ENCODE results near the gene GABRB3. TPM values are rescaled to one million over a fixed set of nuclear protein-coding genes. Genes with fewer than 3 reads are reported as not detected.
"Not testable (repeated sequence)": the region's sequence is repeated elsewhere in the genome, so short reads cannot be mapped to it uniquely, and the experiment has no call there.

The GABRB3 gene
- total RNA-seq, 1 donor from 2014 or later, result not detected

- intact Hi-C loops (cut with micrococcal nuclease), result no loop called here
- no peaks in the 10 kb centered on the region for H3K36me3 Mint-ChIP-seq (ENCODE audit: low read depth)
- H3K9me3 Mint-ChIP-seq, result peaks cover 26% of the 10 kb centered on the region
- no peak for DNase-seq (ENCODE audit: low spot score)
- H3K4me3 Mint-ChIP-seq, result no peak overlapping the region
- H3K27ac Mint-ChIP-seq, result no peak overlapping the region
- H3K4me1 Mint-ChIP-seq (ENCODE audit: low read depth), result no peaks in the 10 kb centered on the region
- H3K27me3 Mint-ChIP-seq (ENCODE audit: insufficient read depth), result no peaks in the 10 kb centered on the region
Measured at GRCh38 chr15:26722621-26723160, 50.2 kb downstream of the GABRB3 start.

GRCh38 chr15:26721232-26721967, 51.5 kb downstream of the GABRB3 start:
- H3K27ac Mint-ChIP-seq, result no peak overlapping the region
- H3K4me1 Mint-ChIP-seq (ENCODE audit: low read depth), result no peaks in the 10 kb centered on the region
- H3K27me3 Mint-ChIP-seq (ENCODE audit: insufficient read depth), result no peaks in the 10 kb centered on the region
- H3K36me3 Mint-ChIP-seq (ENCODE audit: low read depth), result no peaks in the 10 kb centered on the region
- no peak overlapping the region for H3K4me3 Mint-ChIP-seq
- intact Hi-C loops (cut with micrococcal nuclease), result no loop called here
- peaks cover 33% of the 10 kb centered on the region for H3K9me3 Mint-ChIP-seq
- no peak for DNase-seq (ENCODE audit: low spot score)

GRCh38 chr15:26720546-26720945, 52.3 kb downstream of the GABRB3 start:
- intact Hi-C loops (cut with micrococcal nuclease), result no loop called here
- no peak for DNase-seq (ENCODE audit: low spot score)
- H3K36me3 Mint-ChIP-seq (ENCODE audit: low read depth), result no peaks in the 10 kb centered on the region
- no peaks in the 10 kb centered on the region for H3K27me3 Mint-ChIP-seq (ENCODE audit: insufficient read depth)
- H3K27ac Mint-ChIP-seq, result no peak overlapping the region
- no peak overlapping the region for H3K4me3 Mint-ChIP-seq
- no peaks in the 10 kb centered on the region for H3K4me1 Mint-ChIP-seq (ENCODE audit: low read depth)
- H3K9me3 Mint-ChIP-seq, result peaks cover 35% of the 10 kb centered on the region

GRCh38 chr15:26719866-26720265, 53.0 kb downstream of the GABRB3 start:
- H3K36me3 Mint-ChIP-seq (ENCODE audit: low read depth); intact Hi-C loops (cut with micrococcal nuclease); H3K4me1 Mint-ChIP-seq (ENCODE audit: low read depth); DNase-seq (ENCODE audit: low spot score); H3K27me3 Mint-ChIP-seq (ENCODE audit: insufficient read depth); H3K4me3 Mint-ChIP-seq; H3K27ac Mint-ChIP-seq: not testable (repeated sequence)
- peaks cover 37% of the 10 kb centered on the region for H3K9me3 Mint-ChIP-seq

- Mint-ChIP-seq H3K27me3 (ENCODE audit: insufficient read depth) (no peaks in the 10 kb centered on the region), H3K4me1 (ENCODE audit: low read depth) (no peaks in the 10 kb centered on the region), H3K27ac (no peak overlapping the region), H3K9me3 (peaks cover 58% of the 10 kb centered on the region), H3K4me3 (no peak overlapping the region), H3K36me3 (ENCODE audit: low read depth) (no peaks in the 10 kb centered on the region)
- no peak for DNase-seq (ENCODE audit: low spot score)
- intact Hi-C loops (cut with micrococcal nuclease), result no loop called here
Measured at GRCh38 chr15:26716069-26716468, 56.8 kb downstream of the GABRB3 start.

GRCh38 chr15:26713498-26713897, 59.4 kb downstream of the GABRB3 start:
- Mint-ChIP-seq H3K9me3 (peaks cover 57% of the 10 kb centered on the region), H3K27ac (no peak overlapping the region), H3K4me1 (ENCODE audit: low read depth) (no peaks in the 10 kb centered on the region), H3K36me3 (ENCODE audit: low read depth) (no peaks in the 10 kb centered on the region), H3K4me3 (no peak overlapping the region), H3K27me3 (ENCODE audit: insufficient read depth) (no peaks in the 10 kb centered on the region)
- intact Hi-C loops (cut with micrococcal nuclease), result no loop called here
- no peak for DNase-seq (ENCODE audit: low spot score)

- Mint-ChIP-seq H3K27ac (no peak overlapping the region), H3K4me3 (no peak overlapping the region), H3K36me3 (ENCODE audit: low read depth) (no peaks in the 10 kb centered on the region), H3K9me3 (peaks cover 56% of the 10 kb centered on the region), H3K4me1 (ENCODE audit: low read depth) (no peaks in the 10 kb centered on the region), H3K27me3 (ENCODE audit: insufficient read depth) (no peaks in the 10 kb centered on the region)
- no peak for DNase-seq (ENCODE audit: low spot score)
- intact Hi-C loops (cut with micrococcal nuclease), result no loop called here
Measured at GRCh38 chr15:26712335-26712734, 60.5 kb downstream of the GABRB3 start.

- DNase-seq (ENCODE audit: low spot score), result no peak
- H3K4me1 Mint-ChIP-seq (ENCODE audit: low read depth), result no peaks in the 10 kb centered on the region
- intact Hi-C loops (cut with micrococcal nuclease), result no loop called here
- H3K27ac Mint-ChIP-seq, result no peak overlapping the region
- H3K36me3 Mint-ChIP-seq (ENCODE audit: low read depth), result no peaks in the 10 kb centered on the region
- H3K4me3 Mint-ChIP-seq, result no peak overlapping the region
- peaks cover 55% of the 10 kb centered on the region for H3K9me3 Mint-ChIP-seq
- H3K27me3 Mint-ChIP-seq (ENCODE audit: insufficient read depth), result no peaks in the 10 kb centered on the region
Measured at GRCh38 chr15:26711445-26711844, 61.4 kb downstream of the GABRB3 start.

- no peaks in the 10 kb centered on the region for H3K4me1 Mint-ChIP-seq (ENCODE audit: low read depth)
- no peak for DNase-seq (ENCODE audit: low spot score)
- no peak overlapping the region for H3K27ac Mint-ChIP-seq
- peaks cover 42% of the 10 kb centered on the region for H3K9me3 Mint-ChIP-seq
- no peaks in the 10 kb centered on the region for H3K36me3 Mint-ChIP-seq (ENCODE audit: low read depth)
- H3K4me3 Mint-ChIP-seq, result no peak overlapping the region
- H3K27me3 Mint-ChIP-seq (ENCODE audit: insufficient read depth), result no peaks in the 10 kb centered on the region
- intact Hi-C loops (cut with micrococcal nuclease), result no loop called here
Measured at GRCh38 chr15:26702381-26702780, 70.5 kb downstream of the GABRB3 start.

- peaks cover 41% of the 10 kb centered on the region for H3K9me3 Mint-ChIP-seq
- intact Hi-C loops (cut with micrococcal nuclease), result no loop called here
- H3K27ac Mint-ChIP-seq, result no peak overlapping the region
- no peak overlapping the region for H3K4me3 Mint-ChIP-seq
- H3K27me3 Mint-ChIP-seq (ENCODE audit: insufficient read depth), result no peaks in the 10 kb centered on the region
- DNase-seq (ENCODE audit: low spot score), result no peak
- H3K4me1 Mint-ChIP-seq (ENCODE audit: low read depth), result no peaks in the 10 kb centered on the region
- no peaks in the 10 kb centered on the region for H3K36me3 Mint-ChIP-seq (ENCODE audit: low read depth)
Measured at GRCh38 chr15:26698555-26698954, 74.3 kb downstream of the GABRB3 start.

- H3K9me3 Mint-ChIP-seq, result peaks cover 47% of the 10 kb centered on the region
- no peak for DNase-seq (ENCODE audit: low spot score)
- no peaks in the 10 kb centered on the region for H3K27me3 Mint-ChIP-seq (ENCODE audit: insufficient read depth)
- no peaks in the 10 kb centered on the region for H3K36me3 Mint-ChIP-seq (ENCODE audit: low read depth)
- no peaks in the 10 kb centered on the region for H3K4me1 Mint-ChIP-seq (ENCODE audit: low read depth)
- H3K27ac Mint-ChIP-seq, result no peak overlapping the region
- no peak overlapping the region for H3K4me3 Mint-ChIP-seq
- intact Hi-C loops (cut with micrococcal nuclease), result no loop called here
Measured at GRCh38 chr15:26697913-26698312, 75.0 kb downstream of the GABRB3 start.

GRCh38 chr15:26691249-26691648, 81.6 kb downstream of the GABRB3 start:
- H3K9me3 Mint-ChIP-seq, result peaks cover 29% of the 10 kb centered on the region
- DNase-seq (ENCODE audit: low spot score), result no peak
- no peaks in the 10 kb centered on the region for H3K4me1 Mint-ChIP-seq (ENCODE audit: low read depth)
- no peaks in the 10 kb centered on the region for H3K36me3 Mint-ChIP-seq (ENCODE audit: low read depth)
- H3K4me3 Mint-ChIP-seq, result no peak overlapping the region
- intact Hi-C loops (cut with micrococcal nuclease), result no loop called here
- H3K27ac Mint-ChIP-seq, result no peak overlapping the region
- no peaks in the 10 kb centered on the region for H3K27me3 Mint-ChIP-seq (ENCODE audit: insufficient read depth)

GRCh38 chr15:26690778-26691177, 82.1 kb downstream of the GABRB3 start:
- no peaks in the 10 kb centered on the region for H3K4me1 Mint-ChIP-seq (ENCODE audit: low read depth)
- H3K27me3 Mint-ChIP-seq (ENCODE audit: insufficient read depth), result no peaks in the 10 kb centered on the region
- intact Hi-C loops (cut with micrococcal nuclease), result no loop called here
- peaks cover 29% of the 10 kb centered on the region for H3K9me3 Mint-ChIP-seq
- H3K36me3 Mint-ChIP-seq (ENCODE audit: low read depth), result no peaks in the 10 kb centered on the region
- H3K4me3 Mint-ChIP-seq, result no peak overlapping the region
- H3K27ac Mint-ChIP-seq, result no peak overlapping the region
- DNase-seq (ENCODE audit: low spot score), result no peak

- Mint-ChIP-seq H3K27me3 (ENCODE audit: insufficient read depth) (no peaks in the 10 kb centered on the region), H3K4me1 (ENCODE audit: low read depth) (no peaks in the 10 kb centered on the region), H3K27ac (no peak overlapping the region), H3K36me3 (ENCODE audit: low read depth) (no peaks in the 10 kb centered on the region), H3K4me3 (no peak overlapping the region), H3K9me3 (peaks cover 27% of the 10 kb centered on the region)
- no peak for DNase-seq (ENCODE audit: low spot score)
- intact Hi-C loops (cut with micrococcal nuclease), result no loop called here
Measured at GRCh38 chr15:26689462-26689861, 83.4 kb downstream of the GABRB3 start.
